Measurements from ENCODE around the gene PHF23. TPM values are rescaled to one million over a fixed set of nuclear protein-coding genes. Genes with fewer than 3 reads are reported as not detected.

The PHF23 gene
- total and polyA plus RNA-seq, 9 of the 15 experiments (the other 6 are each of a cell fraction or from before 2014, with no cell fraction given): 7.4 to 87.5 (median 33.7) TPM

GRCh38 chr17:7242717-7243452, 3.6 kb upstream of the PHF23 start (continued):
- no peak for TF ChIP-seq CHD7 (IDR thresholded peaks at IDR 0.05; ENCODE audit: low read depth, low read length)
- no peak for TF ChIP-seq ZNF395 (CRISPR knock-in tag; IDR thresholded peaks at IDR 0.05)
- TF ChIP-seq BHLHE40 (IDR thresholded peaks at IDR 0.05; ENCODE audit: low read length): peak; percentile 94
- no peak for TF ChIP-seq MLX (CRISPR knock-in tag; conservative IDR thresholded peaks at IDR 0.05)
- peak; percentile 10 for TF ChIP-seq TAF1 (IDR thresholded peaks at IDR 0.05; ENCODE audit: control insufficient read depth, extremely low read depth, insufficient read depth, low read length, severe bottlenecking)
- no peak for TF ChIP-seq JUNB (CRISPR knock-in tag; conservative IDR thresholded peaks at IDR 0.05)
- TF ChIP-seq NFIC (IDR thresholded peaks at IDR 0.05): peak; percentile 72
- TF ChIP-seq FOSL1 (tag; conservative IDR thresholded peaks at IDR 0.05): 0 out of 2 replicates have a peak, but pooled peaks have one; percentile 32

Measured in K562 (cell line).